H9 (cell line): ENCODE data around the gene FSIP1. TPM values are rescaled to one million over a fixed set of nuclear protein-coding genes. Genes with fewer than 3 reads are reported as not detected.

Source experiments
- DNase-seq: peaks from one replicate; pipeline ENCODE4 v3.0.0-alpha.2; 2017
- H2AFZ ChIP-seq: one replicate; pipeline ENCODE4 v1.6.1; 2013; ENCODE audit warnings: mild to moderate bottlenecking, low read length, control low read depth, moderate library complexity
- H2AK5ac ChIP-seq: 2 replicates; pipeline ENCODE4 v1.6.1; 2013; ENCODE audit warnings: low read length, control low read depth, mixed read lengths; ENCODE audit not compliant: insufficient read length
- H2BK120ac ChIP-seq: one replicate; pipeline ENCODE4 v1.6.1; 2013; ENCODE audit warnings: low read depth, mild to moderate bottlenecking, low read length, control low read depth, inconsistent platforms; ENCODE audit not compliant: poor library complexity, severe bottlenecking
- H2BK12ac ChIP-seq: 2 replicates; pipeline ENCODE4 v1.6.1; 2013; ENCODE audit warnings: low read length, control low read depth, mixed read lengths, low read depth; ENCODE audit not compliant: insufficient read length
- H2BK15ac ChIP-seq: 2 replicates; pipeline ENCODE4 v1.6.1; 2013; ENCODE audit warnings: low read depth, low read length, control low read depth
- H2BK20ac ChIP-seq: one replicate; pipeline ENCODE4 v1.6.1; 2013; ENCODE audit warnings: low read depth, mild to moderate bottlenecking, low read length, control low read depth, inconsistent platforms; ENCODE audit not compliant: poor library complexity, severe bottlenecking
- H2BK5ac ChIP-seq: 2 replicates; pipeline ENCODE4 v1.6.1; 2013; ENCODE audit warnings: low read length, control low read depth, mixed read lengths; ENCODE audit not compliant: insufficient read length
- H3K14ac ChIP-seq: 2 replicates; pipeline ENCODE4 v1.6.1; 2013; ENCODE audit warnings: low read length, control low read depth; ENCODE audit not compliant: insufficient read depth
- H3K18ac ChIP-seq: 2 replicates; pipeline ENCODE4 v1.6.1; 2013; ENCODE audit warnings: low read depth, mild to moderate bottlenecking, mixed read lengths, low read length, control low read depth; ENCODE audit not compliant: insufficient read length
- H3K23ac ChIP-seq: 2 replicates; pipeline ENCODE4 v1.6.1; 2013; ENCODE audit warnings: low read length, control low read depth, mixed read lengths, low read depth; ENCODE audit not compliant: insufficient read length
- H3K23me2 ChIP-seq: 2 replicates; pipeline ENCODE4 v1.6.1; 2013; ENCODE audit warnings: low read depth, mild to moderate bottlenecking, mixed read lengths, low read length, control low read depth; ENCODE audit not compliant: insufficient read length, poor library complexity, severe bottlenecking
- H3K27ac ChIP-seq: 2 replicates; pipeline ENCODE4 v1.5.1; 2013; ENCODE audit warnings: low read length, control low read depth, mixed read lengths, low read depth; ENCODE audit not compliant: insufficient read length
- H3K27me3 ChIP-seq: 2 replicates; pipeline ENCODE4 v1.6.1; 2013; ENCODE audit warnings: low read length, control low read depth, inconsistent platforms; ENCODE audit not compliant: insufficient read depth
- H3K4ac ChIP-seq: 2 replicates; pipeline ENCODE4 v1.6.1; 2013; ENCODE audit warnings: low read depth, mild to moderate bottlenecking, control low read depth, inconsistent platforms, low read length, moderate library complexity
- H3K4me1 ChIP-seq: 2 replicates; pipeline ENCODE4 v1.6.1; 2013; ENCODE audit warnings: low read length, control low read depth, inconsistent platforms; ENCODE audit not compliant: insufficient read depth
- H3K4me2 ChIP-seq: 2 replicates; pipeline ENCODE4 v1.6.1; 2013; ENCODE audit warnings: low read length, control low read depth, mixed read lengths; ENCODE audit not compliant: insufficient read length, insufficient read depth
- H3K56ac ChIP-seq: 2 replicates; pipeline ENCODE4 v1.6.1; 2013; ENCODE audit warnings: low read depth, mild to moderate bottlenecking, mixed read lengths, low read length, control low read depth; ENCODE audit not compliant: insufficient read length
- H3K79me1 ChIP-seq: 2 replicates; pipeline ENCODE4 v1.6.1; 2013; ENCODE audit warnings: low read depth, mild to moderate bottlenecking, moderate library complexity, low read length, control low read depth, inconsistent platforms; ENCODE audit not compliant: insufficient read depth, poor library complexity, severe bottlenecking
- H3K79me2 ChIP-seq: 2 replicates; pipeline ENCODE4 v1.6.1; 2013; ENCODE audit warnings: low read length, control low read depth, inconsistent platforms; ENCODE audit not compliant: insufficient read depth
- H3K9ac ChIP-seq: 2 replicates; pipeline ENCODE4 v1.6.1; 2013; ENCODE audit warnings: low read length, control low read depth, mixed read lengths; ENCODE audit not compliant: insufficient read length; ENCODE audit errors: extremely low read depth
- H3K9me3 ChIP-seq: one replicate; pipeline ENCODE4 v1.6.1; 2013; ENCODE audit warnings: low read depth, low read length, inconsistent platforms; ENCODE audit not compliant: control insufficient read depth
- H3T11ph ChIP-seq: one replicate; pipeline ENCODE4 v1.6.1; 2013; ENCODE audit warnings: mild to moderate bottlenecking, low read length, control low read depth, inconsistent platforms
- H4K20me1 ChIP-seq: one replicate; pipeline ENCODE4 v1.6.1; 2013; ENCODE audit not compliant: control insufficient read depth, insufficient read length, insufficient read depth
- H4K5ac ChIP-seq: 2 replicates; pipeline ENCODE4 v1.6.1; 2013; ENCODE audit warnings: low read depth, mild to moderate bottlenecking, mixed read lengths, low read length, control low read depth; ENCODE audit not compliant: insufficient read length
- H4K8ac ChIP-seq: replicated peaks from 2 replicates; pipeline ENCODE4 v1.6.1; 2013; ENCODE audit warnings: low read length, control low read depth, mixed read lengths, low read depth; ENCODE audit not compliant: insufficient read length
- H4K91ac ChIP-seq: 2 replicates; pipeline ENCODE4 v1.6.1; 2013; ENCODE audit warnings: low read depth, mild to moderate bottlenecking, moderate library complexity, mixed read lengths, low read length, control low read depth; ENCODE audit not compliant: insufficient read length
- H3K27ac Mint-ChIP-seq, 3 experiments: 2 replicates in 2 of 3; 3 replicates in 1 of 3; pipeline ENCODE4 v1.8.0; 2020 to 2021; ENCODE audit warnings: mixed read lengths in 3 of 3, mild to moderate bottlenecking in 1 of 3, moderate library complexity in 1 of 3
- H3K27me3 Mint-ChIP-seq: 2 replicates; pipeline ENCODE4 v1.8.0; 2021; ENCODE audit warnings: low read depth, mild to moderate bottlenecking, moderate library complexity, mixed read lengths
- H3K36me3 Mint-ChIP-seq, 3 experiments: 2 replicates in 2 of 3; 3 replicates in 1 of 3; pipeline ENCODE4 v1.8.0; 2020 to 2021; ENCODE audit warnings: low read depth in 3 of 3, mixed read lengths in 3 of 3; ENCODE audit not compliant: insufficient read depth in 1 of 3
- H3K4me1 Mint-ChIP-seq, 2 experiments: 2 replicates each; pipeline ENCODE4 v1.8.0; 2020; ENCODE audit warnings: mixed read lengths in 2 of 2
- H3K4me3 Mint-ChIP-seq, 2 experiments: 2 replicates in 1 of 2; 3 replicates in 1 of 2; pipeline ENCODE4 v1.8.0; 2020 to 2021; ENCODE audit warnings: mild to moderate bottlenecking in 2 of 2, mixed read lengths in 2 of 2, moderate library complexity in 1 of 2
- H3K9me3 Mint-ChIP-seq, 2 experiments: 2 replicates in 1 of 2; 3 replicates in 1 of 2; pipeline ENCODE4 v1.8.0; 2020; ENCODE audit warnings: mild to moderate bottlenecking in 2 of 2, mixed read lengths in 2 of 2, moderate library complexity in 1 of 2
- CTCF ChIP-seq: fragments of 200-600 bp; sonication (generic); conservative IDR thresholded peaks from 3 replicates; pipeline ENCODE4 v1.8.0; 2021; ENCODE audit warnings: antibody characterized with exemption, mild to moderate bottlenecking
- WGBS: extraction: QIAGEN DNeasy Blood & Tissue Kit; methylation state at CpG from one replicate; pipeline ENCODE4 v1.1.7; 2013; ENCODE audit warnings: missing lambda C conversion rate, low lambda C conversion rate, mixed read lengths; ENCODE audit not compliant: insufficient read length; ENCODE audit errors: extremely low coverage; 5-methylcytosine and 5-hydroxymethylcytosine counted together
- total RNA-seq: library from RNA; stranded (reverse); gene quantifications from 2 replicates; pipeline ENCODE4 v1.2.1, GENCODE V29; 2021

FSIP1 gene
- total RNA-seq, 1 experiment from 2014 or later = 0.96 TPM

DNA sequence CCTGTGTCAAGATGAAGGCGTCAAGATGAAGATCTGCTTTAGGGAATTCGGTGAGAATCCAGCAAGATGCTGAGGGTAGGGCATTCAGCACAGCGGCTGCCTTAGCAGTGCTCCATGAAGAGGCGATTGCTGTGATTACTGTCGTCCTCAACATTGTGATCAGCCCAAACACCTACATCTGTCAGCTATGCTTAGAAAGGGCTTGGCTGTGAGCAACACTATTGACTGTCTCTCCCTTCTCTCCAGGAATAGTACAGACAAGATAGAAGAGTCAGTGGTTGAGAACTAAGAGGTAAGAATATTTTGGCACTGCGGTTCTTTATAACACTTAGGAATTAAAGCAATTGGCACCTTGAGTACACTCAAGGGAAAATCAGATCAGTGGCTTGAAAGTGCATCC is 110.5 kb downstream of the FSIP1 start:
- Histone ChIP-seq H3K18ac (no peak overlapping the region), H3K79me2 (no peaks in the 10 kb centered on the region), H2BK20ac (no peak overlapping the region), H3K23me2 (no peaks in the 10 kb centered on the region), H3K27me3 (no peaks in the 10 kb centered on the region), H3K9me3 (no peaks in the 10 kb centered on the region), H3K79me1 (no peaks in the 10 kb centered on the region), H4K8ac (no peak overlapping the region), H4K5ac (no peak overlapping the region), H3T11ph (no peak overlapping the region), H4K91ac (no peak overlapping the region), H2AFZ (no peak overlapping the region), H3K4ac (no peak overlapping the region), H2AK5ac (no peak overlapping the region), H3K9ac (no peak overlapping the region), H2BK5ac (no peak overlapping the region), H4K20me1 (no peaks in the 10 kb centered on the region), H3K23ac (no peak overlapping the region), H3K56ac (no peak overlapping the region), H2BK12ac (no peak overlapping the region), H2BK15ac (no peak overlapping the region), H3K4me1 (peaks cover 3% of the 10 kb centered on the region; the same call in 1 of the 2 replicates), H2BK120ac (no peak overlapping the region), H3K4me2 (no peak overlapping the region), H3K27ac (no peak overlapping the region), H3K14ac (no peak overlapping the region)
- H3K36me3 Mint-ChIP-seq = no peaks in the 10 kb centered on the region
- DNase-seq = no peak
- no peak for TF ChIP-seq CTCF
- H3K27ac Mint-ChIP-seq = no peak overlapping the region
- no peaks in the 10 kb centered on the region for H3K27me3 Mint-ChIP-seq
- peaks cover 11 to 15% of the 10 kb centered on the region in 2 experiments for H3K4me1 Mint-ChIP-seq
- no CpG with 5 or more reads among the region's 6 CpGs for WGBS
- no peaks in the 10 kb centered on the region for H3K9me3 Mint-ChIP-seq
- H3K4me3 Mint-ChIP-seq = no peak overlapping the region
